Heart left ventricle (tissue), 13 donors: Measurements from ENCODE around the gene CYREN.

Source experiments
- POLR2A ChIP-seq, 2 donors: fragments of 450-650 bp; IDR thresholded peaks; one replicate each; pipeline ENCODE4 v1.6.1; 2017; ENCODE audit warnings: antibody characterized with exemption in 2 of 2, mild to moderate bottlenecking in 2 of 2, moderate library complexity in 2 of 2
- TF ChIP-seq, protein P1 (sequence below), 12 donors: fragments of 200-600 bp; sonication (generic) in 4 of 12; IDR thresholded peaks; one replicate each; pipeline versions ENCODE4 v1.5.0 to v1.8.0; 2018 to 2022; ENCODE audit warnings: antibody characterized with exemption in 12 of 12, mild to moderate bottlenecking in 5 of 12
- donor health status: ischemic (EF 13 %, LVEDD 7.1; RV severe dilation, severe dysfunction).
- donor health status: DM: no; HTN: yes; CAD: no.
- donor health status: DM: no; HTN: no; CAD: no.
- donor health status: ischemic (EF 25% LVEDD 6.9; RV normal size, moderate dysfunction).
- donor health status: ischemic (EF 25% LVEDD 5.7; RV mildly dilated, moderate dysfunction).
- donor health status: ischemic (EF 35%, LVEDD 5.7; RV mildly dilated, moderate dysfunction).
- donor health status: nonischemic (EF 11% LVEDD 7.7; RV severe dilation, severe dysfunction).
- donor health status: DM: yes; HTN: yes; CAD: no.
- donor health status: PGD.
- donor health status: ischemic (EF 29% LVEDD 5.4; RV normal size, mild dysfunction).
- donor health status: nonischemic (EF 23%, LVEDD 6.1; RV moderate dilation, normal function).

DNA sequence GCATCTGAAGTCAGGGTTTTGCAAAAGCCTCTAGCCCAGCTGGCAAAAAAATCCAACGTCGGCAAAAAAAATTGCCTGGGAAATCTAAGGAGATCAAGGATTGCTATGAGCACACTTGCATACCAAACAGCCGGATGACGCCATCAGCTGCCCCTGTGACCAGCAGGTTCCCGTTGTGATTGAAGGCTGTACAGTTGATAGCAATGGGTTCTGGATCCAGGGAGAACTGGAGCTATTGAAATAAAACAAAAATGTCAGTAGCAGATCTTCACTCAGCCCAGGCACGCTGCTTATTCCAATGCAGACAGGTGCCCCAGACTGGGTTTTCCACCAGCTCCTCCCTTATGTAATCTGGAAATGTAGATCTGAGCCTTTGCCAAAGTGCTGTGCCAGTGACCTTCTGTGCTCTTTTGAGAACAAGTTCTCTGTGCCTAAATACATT, 18.7 kb upstream of the CYREN start:
- TF ChIP-seq, protein P1, sequence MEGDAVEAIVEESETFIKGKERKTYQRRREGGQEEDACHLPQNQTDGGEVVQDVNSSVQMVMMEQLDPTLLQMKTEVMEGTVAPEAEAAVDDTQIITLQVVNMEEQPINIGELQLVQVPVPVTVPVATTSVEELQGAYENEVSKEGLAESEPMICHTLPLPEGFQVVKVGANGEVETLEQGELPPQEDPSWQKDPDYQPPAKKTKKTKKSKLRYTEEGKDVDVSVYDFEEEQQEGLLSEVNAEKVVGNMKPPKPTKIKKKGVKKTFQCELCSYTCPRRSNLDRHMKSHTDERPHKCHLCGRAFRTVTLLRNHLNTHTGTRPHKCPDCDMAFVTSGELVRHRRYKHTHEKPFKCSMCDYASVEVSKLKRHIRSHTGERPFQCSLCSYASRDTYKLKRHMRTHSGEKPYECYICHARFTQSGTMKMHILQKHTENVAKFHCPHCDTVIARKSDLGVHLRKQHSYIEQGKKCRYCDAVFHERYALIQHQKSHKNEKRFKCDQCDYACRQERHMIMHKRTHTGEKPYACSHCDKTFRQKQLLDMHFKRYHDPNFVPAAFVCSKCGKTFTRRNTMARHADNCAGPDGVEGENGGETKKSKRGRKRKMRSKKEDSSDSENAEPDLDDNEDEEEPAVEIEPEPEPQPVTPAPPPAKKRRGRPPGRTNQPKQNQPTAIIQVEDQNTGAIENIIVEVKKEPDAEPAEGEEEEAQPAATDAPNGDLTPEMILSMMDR (IDR thresholded peaks at IDR 0.05), result no peak
- TF ChIP-seq POLR2A (IDR thresholded peaks at IDR 0.05), result no peak
